Measurements from ENCODE around the gene SPTBN1.
"Not testable (repeated sequence)": the region's sequence is repeated elsewhere in the genome, so short reads cannot be mapped to it uniquely, and the experiment has no call there.

SPTBN1 gene

DNA sequence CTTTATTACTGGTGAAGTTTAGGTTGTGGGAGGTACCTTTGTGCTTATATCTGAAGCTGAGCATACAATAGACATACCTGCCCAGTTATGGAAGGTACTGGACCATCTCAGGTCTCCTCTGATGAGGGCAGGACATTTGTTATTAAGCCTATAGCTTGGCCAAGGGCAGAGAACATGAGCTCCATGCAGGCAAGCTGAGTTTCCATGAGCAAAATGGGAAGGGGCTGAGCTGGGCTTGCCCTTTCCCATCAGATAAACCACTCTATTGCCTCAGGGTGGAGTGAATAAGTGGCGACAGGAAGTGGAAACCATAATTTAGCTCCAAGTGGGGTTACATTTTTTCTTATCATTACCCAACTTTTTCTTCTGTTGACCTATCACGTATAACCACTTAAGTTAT, 227.5 kb downstream of the SPTBN1 start:
- Histone ChIP-seq H3K4me3 (no peak overlapping the region), H3K27ac (no peak overlapping the region), H3K36me3 (ENCODE audit: insufficient read depth, low read length) (no peaks in the 10 kb centered on the region), H3K9me3 (ENCODE audit: low read depth, low read length) (no peaks in the 10 kb centered on the region), H3K9ac (ENCODE audit: insufficient read length) (no peak overlapping the region)
- TF ChIP-seq EZH2 (IDR thresholded peaks at IDR 0.05) (no peak), POLR2AphosphoS5 (IDR thresholded peaks at IDR 0.05; ENCODE audit: borderline replicate concordance, low read depth, low read length) (no peak), FOXP2 (optimal IDR thresholded peaks at IDR 0.05; ENCODE audit: control extremely low read depth, extremely low read length, insufficient read depth) (no peak)
- no peak for DNase-seq (ENCODE audit: low read depth, low spot score)

DNA sequence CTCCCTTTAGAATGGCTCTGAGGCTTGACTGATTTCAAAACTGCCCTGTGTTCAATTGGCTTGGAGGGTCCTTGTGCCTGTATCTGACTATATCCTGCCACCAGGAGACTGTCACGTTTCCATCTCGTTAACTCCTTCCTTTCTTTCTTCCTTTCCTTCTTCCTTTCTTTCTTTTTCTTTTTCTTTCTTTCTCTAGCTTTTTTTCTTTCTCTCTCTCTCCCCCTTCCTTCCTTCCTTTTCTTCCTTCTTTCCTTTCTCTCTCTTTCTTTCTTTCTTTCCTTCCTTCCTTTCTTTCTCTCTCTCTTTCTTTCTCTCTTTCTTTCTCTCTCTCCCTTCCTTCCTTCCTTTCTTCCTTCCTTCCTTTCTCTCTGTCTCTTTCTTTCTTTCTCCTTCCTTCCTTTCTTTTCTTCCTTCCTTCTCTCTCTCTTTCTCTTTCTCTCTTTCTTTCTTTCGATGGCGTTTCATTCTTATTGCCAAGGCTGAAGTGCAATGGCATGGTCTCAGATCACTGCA, 229.2 kb downstream of the SPTBN1 start:
- Histone ChIP-seq H3K9ac (ENCODE audit: insufficient read length) (no peak overlapping the region), H3K27ac (no peak overlapping the region), H3K9me3 (ENCODE audit: low read depth, low read length) (no peaks in the 10 kb centered on the region), H3K4me3 (no peak overlapping the region), H3K36me3 (ENCODE audit: insufficient read depth, low read length) (no peaks in the 10 kb centered on the region)
- TF ChIP-seq FOXP2 (optimal IDR thresholded peaks at IDR 0.05; ENCODE audit: control extremely low read depth, extremely low read length, insufficient read depth) = no peak
- no peak for TF ChIP-seq POLR2AphosphoS5 (IDR thresholded peaks at IDR 0.05; ENCODE audit: borderline replicate concordance, low read depth, low read length)
- TF ChIP-seq EZH2 (IDR thresholded peaks at IDR 0.05) = no peak
- no peak for DNase-seq (ENCODE audit: low read depth, low spot score)

DNA sequence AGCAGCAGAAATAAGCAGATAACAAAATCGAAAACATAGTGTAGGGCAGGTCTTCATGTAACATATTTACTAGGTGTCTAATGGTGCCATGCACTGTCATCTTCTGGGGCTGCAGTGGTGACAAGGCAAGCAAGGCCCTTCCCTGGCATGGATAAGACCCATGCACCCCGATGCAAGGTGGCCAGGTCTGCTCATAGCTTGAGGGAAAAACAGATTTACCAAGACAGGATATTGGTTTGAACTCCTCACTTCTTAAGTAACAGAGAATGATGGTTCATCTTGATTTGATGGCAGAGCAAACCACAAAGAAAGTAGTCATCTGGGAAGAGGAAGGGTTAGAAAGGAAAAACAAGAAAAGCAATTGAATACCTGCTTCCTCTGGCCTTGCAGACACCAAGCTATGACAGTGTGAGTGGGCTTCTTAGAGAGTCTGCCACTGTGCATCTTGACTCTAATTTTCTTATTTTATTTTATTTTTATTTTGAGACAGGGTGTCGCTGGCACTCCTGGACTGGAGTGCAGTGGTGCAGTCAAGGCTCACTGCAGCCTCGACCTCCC, 231.5 kb downstream of the SPTBN1 start:
- DNase-seq (ENCODE audit: low read depth, low spot score) = no peak
- H3K4me3 ChIP-seq = no peak overlapping the region
- no peak overlapping the region for H3K27ac ChIP-seq
- H3K9me3 ChIP-seq (ENCODE audit: low read depth, low read length) = no peaks in the 10 kb centered on the region
- H3K36me3 ChIP-seq (ENCODE audit: insufficient read depth, low read length) = no peaks in the 10 kb centered on the region
- H3K9ac ChIP-seq (ENCODE audit: insufficient read length) = no peak overlapping the region
- TF ChIP-seq FOXP2 (optimal IDR thresholded peaks at IDR 0.05; ENCODE audit: control extremely low read depth, extremely low read length, insufficient read depth) (no peak), POLR2AphosphoS5 (IDR thresholded peaks at IDR 0.05; ENCODE audit: borderline replicate concordance, low read depth, low read length) (no peak), EZH2 (IDR thresholded peaks at IDR 0.05) (no peak)

DNA sequence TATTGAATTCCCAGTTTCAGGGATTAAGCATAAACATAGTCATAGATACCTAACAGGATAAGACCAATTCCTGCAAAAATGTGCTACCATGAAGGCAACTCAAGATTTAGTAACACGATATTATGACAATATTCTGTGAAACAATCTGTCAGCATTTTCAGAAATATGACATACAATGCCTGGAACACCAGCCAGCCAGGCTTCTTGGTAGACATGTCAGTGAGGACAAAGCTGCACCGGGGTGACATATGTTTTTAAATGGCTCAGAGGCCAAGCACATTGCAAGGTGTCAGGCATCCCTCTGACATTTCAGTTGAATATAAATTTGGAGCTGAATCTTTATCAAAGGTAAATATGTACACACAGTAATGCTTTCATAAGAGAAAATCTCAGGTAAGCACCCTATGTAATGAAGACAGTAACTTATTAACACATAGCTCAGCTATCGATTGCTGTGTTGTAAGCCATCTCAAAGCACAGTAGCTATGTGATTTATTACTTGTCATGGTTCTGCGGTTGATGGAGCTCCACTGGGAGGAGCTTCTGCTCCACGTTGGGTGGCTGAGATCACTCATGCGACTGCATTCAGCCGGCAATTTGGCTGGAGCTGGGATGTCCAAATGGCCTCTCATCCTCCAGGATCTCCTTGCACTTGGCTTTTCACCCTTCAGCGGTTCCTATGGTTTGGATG, 235.5 kb downstream of the SPTBN1 start:
- Histone ChIP-seq H3K9me3 (ENCODE audit: low read depth, low read length) (no peaks in the 10 kb centered on the region), H3K27ac (no peak overlapping the region), H3K9ac (ENCODE audit: insufficient read length) (no peak overlapping the region), H3K36me3 (ENCODE audit: insufficient read depth, low read length) (no peaks in the 10 kb centered on the region), H3K4me3 (no peak overlapping the region)
- DNase-seq (ENCODE audit: low read depth, low spot score) = no peak
- TF ChIP-seq FOXP2 (optimal IDR thresholded peaks at IDR 0.05; ENCODE audit: control extremely low read depth, extremely low read length, insufficient read depth) (no peak), POLR2AphosphoS5 (IDR thresholded peaks at IDR 0.05; ENCODE audit: borderline replicate concordance, low read depth, low read length) (no peak), EZH2 (IDR thresholded peaks at IDR 0.05) (no peak)

DNA sequence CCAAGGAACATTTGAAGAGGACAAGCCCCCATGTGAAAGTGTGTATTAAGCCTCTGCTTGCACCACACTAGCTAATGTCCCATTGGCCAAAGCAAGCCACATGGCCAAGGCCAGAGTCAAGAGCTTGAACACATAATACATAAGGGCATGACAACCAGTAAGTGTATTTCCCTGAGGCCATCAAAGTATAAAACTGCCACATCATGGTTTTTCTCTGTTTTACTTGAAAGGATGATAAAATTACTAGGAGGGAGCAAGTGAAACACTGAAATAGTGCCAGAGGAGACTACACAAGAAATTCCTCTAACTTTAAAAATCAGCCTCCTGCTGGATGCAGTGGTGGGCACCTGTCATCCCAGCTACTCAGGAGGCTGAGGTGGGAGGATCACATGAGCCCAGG, 236.4 kb downstream of the SPTBN1 start:
- no peaks in the 10 kb centered on the region for H3K9me3 ChIP-seq (ENCODE audit: low read depth, low read length)
- TF ChIP-seq FOXP2 (optimal IDR thresholded peaks at IDR 0.05; ENCODE audit: control extremely low read depth, extremely low read length, insufficient read depth) (no peak), POLR2AphosphoS5 (IDR thresholded peaks at IDR 0.05; ENCODE audit: borderline replicate concordance, low read depth, low read length) (no peak), EZH2 (IDR thresholded peaks at IDR 0.05) (no peak)
- no peak for DNase-seq (ENCODE audit: low read depth, low spot score)
- H3K9ac ChIP-seq (ENCODE audit: insufficient read length) = no peak overlapping the region
- H3K36me3 ChIP-seq (ENCODE audit: insufficient read depth, low read length) = no peaks in the 10 kb centered on the region
- H3K27ac ChIP-seq = no peak overlapping the region
- H3K4me3 ChIP-seq = no peak overlapping the region

DNA sequence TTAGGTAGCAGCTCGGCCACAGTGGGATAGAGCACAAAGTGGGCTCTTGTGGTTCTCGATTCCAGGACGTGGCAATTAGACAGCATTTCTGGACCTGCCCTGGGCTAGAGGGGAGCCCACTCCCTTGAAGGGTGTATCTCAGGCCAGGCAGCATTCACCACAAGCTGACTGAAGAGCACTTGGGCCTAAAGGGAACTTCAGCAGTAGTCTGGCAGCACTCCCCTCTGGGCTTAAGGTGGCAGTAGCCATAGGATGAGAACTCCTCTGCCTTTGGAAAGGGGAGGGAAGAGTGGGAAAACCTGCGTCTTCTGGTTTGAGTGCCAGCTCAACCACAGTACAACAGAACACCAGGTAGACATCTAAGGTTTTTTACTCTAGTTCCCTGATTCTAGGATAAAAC, 239.3 kb downstream of the SPTBN1 start:
- Histone ChIP-seq H3K4me3 (no peak overlapping the region), H3K9ac (ENCODE audit: insufficient read length) (no peak overlapping the region), H3K9me3 (ENCODE audit: low read depth, low read length) (no peaks in the 10 kb centered on the region), H3K36me3 (ENCODE audit: insufficient read depth, low read length) (no peaks in the 10 kb centered on the region), H3K27ac (no peak overlapping the region)
- TF ChIP-seq POLR2AphosphoS5 (IDR thresholded peaks at IDR 0.05; ENCODE audit: borderline replicate concordance, low read depth, low read length) (no peak), FOXP2 (optimal IDR thresholded peaks at IDR 0.05; ENCODE audit: control extremely low read depth, extremely low read length, insufficient read depth) (no peak), EZH2 (IDR thresholded peaks at IDR 0.05) (no peak)
- no peak for DNase-seq (ENCODE audit: low read depth, low spot score)

DNA sequence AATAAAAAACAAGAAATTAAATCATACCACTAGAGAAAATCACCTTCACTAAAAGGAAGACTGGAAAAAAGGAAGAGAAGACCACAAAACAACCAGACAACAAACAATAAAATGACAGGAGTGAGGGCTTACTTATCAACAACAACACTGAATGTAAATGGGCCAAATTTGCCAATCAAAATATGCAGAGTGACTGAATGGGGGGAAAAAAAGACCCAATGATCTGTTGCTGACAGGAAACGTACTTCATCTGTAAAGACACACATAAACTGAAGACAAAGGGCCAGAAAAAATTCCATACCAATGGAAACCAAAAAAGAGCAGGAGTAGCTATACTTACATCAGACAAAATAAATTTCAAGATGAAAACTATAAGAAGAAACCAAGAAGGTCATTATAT, 241.8 kb downstream of the SPTBN1 start:
- DNase-seq (ENCODE audit: low read depth, low spot score) = no peak

DNA sequence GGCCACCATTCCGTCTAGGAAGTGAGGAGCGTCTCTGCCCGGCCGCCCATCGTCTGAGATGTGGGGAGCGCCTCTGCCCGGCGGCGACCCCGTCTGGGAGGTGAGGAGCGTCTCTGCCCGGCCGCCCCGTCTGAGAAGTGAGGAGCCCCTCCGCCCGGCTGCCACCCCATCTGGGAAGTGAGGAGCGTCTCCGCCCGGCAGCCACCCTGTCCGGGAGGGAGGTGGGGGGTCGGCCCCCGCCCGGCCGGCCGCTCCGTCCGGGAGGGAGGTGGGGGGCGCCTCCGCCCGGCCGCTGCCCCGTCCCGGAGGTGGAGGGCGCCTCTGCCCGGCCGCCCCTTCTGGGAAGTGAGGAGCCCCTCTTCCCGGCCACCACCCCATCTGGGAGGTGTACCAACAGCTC, 242.8 kb downstream of the SPTBN1 start:
- DNase-seq (ENCODE audit: low read depth, low spot score); H3K9ac ChIP-seq (ENCODE audit: insufficient read length); H3K4me3 ChIP-seq; H3K9me3 ChIP-seq (ENCODE audit: low read depth, low read length); H3K36me3 ChIP-seq (ENCODE audit: insufficient read depth, low read length); H3K27ac ChIP-seq: not testable (repeated sequence)

More for the DNA sequence above, 241.8 kb downstream of the SPTBN1 start:
- H3K9ac ChIP-seq (ENCODE audit: insufficient read length) = no peak overlapping the region
- no peak overlapping the region for H3K27ac ChIP-seq
- TF ChIP-seq EZH2 (IDR thresholded peaks at IDR 0.05) (no peak), FOXP2 (optimal IDR thresholded peaks at IDR 0.05; ENCODE audit: control extremely low read depth, extremely low read length, insufficient read depth) (no peak), POLR2AphosphoS5 (IDR thresholded peaks at IDR 0.05; ENCODE audit: borderline replicate concordance, low read depth, low read length) (no peak)
- H3K9me3 ChIP-seq (ENCODE audit: low read depth, low read length) = no peaks in the 10 kb centered on the region
- H3K36me3 ChIP-seq (ENCODE audit: insufficient read depth, low read length) = no peaks in the 10 kb centered on the region
- H3K4me3 ChIP-seq = no peak overlapping the region

DNA sequence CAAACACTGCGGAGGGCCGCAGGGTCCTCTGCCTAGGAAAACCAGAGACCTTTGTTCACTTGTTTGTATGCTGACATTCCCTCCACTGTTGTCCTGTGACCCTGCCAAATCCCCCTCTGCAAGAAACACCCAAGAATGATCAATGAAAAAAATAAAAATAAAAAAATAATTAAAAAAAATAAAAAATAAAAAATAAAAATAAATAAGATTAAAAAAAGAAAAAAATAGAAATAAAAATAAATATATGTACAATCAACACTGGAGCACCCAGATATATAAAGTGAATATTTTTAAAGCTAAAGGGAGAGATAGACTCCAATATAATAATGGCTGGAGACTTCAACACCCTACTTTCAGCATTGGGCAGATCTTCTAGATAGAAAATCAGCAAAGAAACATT, 243.5 kb downstream of the SPTBN1 start:
- DNase-seq (ENCODE audit: low read depth, low spot score) = no peak
- no peak overlapping the region for H3K4me3 ChIP-seq
- no peak overlapping the region for H3K27ac ChIP-seq
- no peak overlapping the region for H3K9ac ChIP-seq (ENCODE audit: insufficient read length)
- no peak for TF ChIP-seq FOXP2 (optimal IDR thresholded peaks at IDR 0.05; ENCODE audit: control extremely low read depth, extremely low read length, insufficient read depth)
- no peaks in the 10 kb centered on the region for H3K9me3 ChIP-seq (ENCODE audit: low read depth, low read length)
- no peaks in the 10 kb centered on the region for H3K36me3 ChIP-seq (ENCODE audit: insufficient read depth, low read length)
